Left colon (tissue), 2 donors: ENCODE measurements around the gene IFNGR2. TPM values are rescaled to one million over a fixed set of nuclear protein-coding genes. Genes with fewer than 3 reads are reported as not detected.
"Not testable (repeated sequence)": the region's sequence is repeated elsewhere in the genome, so short reads cannot be mapped to it uniquely, and the experiment has no call there.

Experiments used
- ATAC-seq: fragments of 200-7000 bp; cut with Tn5 transposase; one replicate; pipeline ENCODE4 v1.9.1; 2020; ENCODE audit warnings: mild to moderate bottlenecking, moderate library complexity
- DNase-seq, 2 donors: peaks; one replicate each; pipeline ENCODE4 v3.0.0-alpha.2; 2020
- intact Hi-C, 2 donors: fragments of 100-400 bp; cut with DNase I in 1 of 2; cut with micrococcal nuclease in 1 of 2; formaldehyde crosslinking; loops; one replicate each; pipeline versions ENCODE4 v1.11.2 to v1.14.0; 2022; cut with DNase I, micrococcal nuclease
- total RNA-seq, 2 donors: library from RNA; stranded (reverse); fragmentation: NEBNext Ultra II Directional; extraction: Animal tissue kit (Norgen Biotek cat#: 25700); gene quantifications; one replicate each; pipeline ENCODE4 v1.2.1, GENCODE V29; 2021
- donor health status: DM: no; HTN: no; CAD: no.
- donor health status: DM: yes; HTN: yes; CAD: no.

IFNGR2 gene
- total RNA-seq, 2 donors from 2014 or later = 71.9 to 140 TPM

- no peak for DNase-seq
- intact Hi-C loops = no loop called here
- peak; percentile 47 for ATAC-seq
These were observed 29.1 kb upstream of the IFNGR2 start for GRCh38 chr21:33374080-33374449.

GRCh38 chr21:33374450-33375096, 28.6 kb upstream of the IFNGR2 start:
- DNase-seq (peak; percentile 56 to 72), ATAC-seq (peak; percentile 75)
- intact Hi-C loops = no loop called here

DNA sequence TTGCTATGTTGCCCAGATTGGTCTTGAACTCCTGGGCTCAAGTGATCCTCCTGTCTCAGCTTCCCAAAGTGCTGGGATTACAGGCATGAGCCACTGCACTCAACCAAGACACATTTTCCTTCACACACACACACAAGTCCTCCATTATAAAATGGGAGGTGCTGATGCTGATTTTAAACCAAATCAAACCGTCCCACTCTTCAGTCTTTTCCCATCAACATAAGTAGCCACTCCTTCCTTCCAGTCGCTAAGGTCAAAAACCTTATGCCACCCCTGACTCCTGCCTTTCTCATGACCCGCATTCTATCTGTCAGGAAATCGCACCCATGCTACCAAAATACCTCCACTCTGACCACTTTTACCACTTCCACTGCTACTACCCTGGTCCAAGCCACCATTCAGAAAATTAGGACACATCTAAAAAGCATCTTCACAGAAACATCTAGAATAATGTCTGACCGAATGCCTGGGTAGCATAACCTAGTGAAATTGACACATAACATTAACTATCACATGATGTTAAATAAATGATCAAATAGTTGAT, 28.0 kb upstream of the IFNGR2 start:
- intact Hi-C loops = no loop called here
- DNase-seq (no peak), ATAC-seq (no peak)

- ATAC-seq = no peak
- intact Hi-C loops = no loop called here
- no peak for DNase-seq
These were observed 25.8 kb upstream of the IFNGR2 start for GRCh38 chr21:33377221-33377920.

- ATAC-seq (no peak), DNase-seq (no peak)
- intact Hi-C loops = no loop called here
These were observed 25.1 kb upstream of the IFNGR2 start for GRCh38 chr21:33378081-33378480.

GRCh38 chr21:33379934-33380333, 23.3 kb upstream of the IFNGR2 start:
- ATAC-seq = peak; percentile 37
- DNase-seq = peak in 1 of 2 donors; percentile 40
- intact Hi-C loops = not testable (repeated sequence)

DNA sequence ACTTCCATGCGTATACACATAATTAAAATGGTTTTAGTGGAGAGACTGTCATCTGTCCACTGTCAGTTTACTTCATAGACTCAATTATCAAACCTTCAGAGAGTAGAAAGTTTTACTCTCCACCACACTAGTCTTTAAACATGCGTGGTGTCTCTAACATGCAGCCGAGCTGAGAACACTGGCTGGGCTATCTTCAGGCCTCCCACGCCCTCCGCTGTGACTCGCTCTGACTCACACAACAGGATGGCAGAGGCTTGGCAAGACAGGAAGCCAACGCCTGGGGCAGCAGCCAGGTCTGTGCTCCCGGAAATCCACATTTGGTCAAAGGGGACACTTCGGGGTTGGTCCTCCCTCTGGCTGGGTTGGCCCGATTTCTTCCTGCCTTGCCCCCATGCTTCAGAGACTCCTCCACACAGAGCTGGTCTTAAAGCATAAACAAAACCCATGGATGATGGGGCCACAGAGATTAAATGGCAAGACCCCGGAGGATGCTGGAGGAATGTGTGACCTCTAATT, 22.7 kb upstream of the IFNGR2 start:
- ATAC-seq = peak; percentile 94
- intact Hi-C loops = no loop called here
- DNase-seq = peak; percentile 89 to 93

GRCh38 chr21:33381381-33381780, 21.8 kb upstream of the IFNGR2 start:
- intact Hi-C loops, DNase-seq, ATAC-seq: not testable (repeated sequence)

GRCh38 chr21:33383056-33383888, 19.9 kb upstream of the IFNGR2 start:
- peak; percentile 72 to 78 for DNase-seq
- intact Hi-C loops = no loop called here

DNA sequence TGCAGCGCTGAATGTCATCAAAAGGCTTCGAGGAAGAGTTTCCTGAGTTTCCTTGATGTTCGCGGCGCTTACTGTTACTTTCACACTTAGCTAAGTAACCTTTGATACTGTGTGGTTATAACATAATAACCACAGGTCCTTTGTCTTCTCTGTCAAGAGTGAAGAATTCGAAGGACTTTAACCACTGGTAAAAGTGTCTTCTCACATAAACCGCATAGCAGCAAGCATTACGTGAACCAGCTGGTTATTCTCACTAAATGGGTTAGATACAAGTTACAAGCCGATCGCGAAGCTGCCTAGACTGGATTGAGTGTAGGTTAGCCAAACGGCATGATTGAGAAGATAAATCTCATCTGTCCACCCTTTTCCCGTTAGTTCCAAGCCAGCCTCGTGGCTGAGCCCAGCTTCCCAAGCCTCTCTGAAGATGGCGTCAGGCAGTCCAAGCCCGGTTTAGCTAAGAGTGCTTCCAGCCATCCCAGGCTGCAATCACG, 18.3 kb upstream of the IFNGR2 start:
- intact Hi-C loops = no loop called here
- DNase-seq = no peak
- peak; percentile 50 for ATAC-seq

More at GRCh38 chr21:33383056-33383888, 19.9 kb upstream of the IFNGR2 start:
- ATAC-seq = peak; percentile 35

- ATAC-seq (no peak), DNase-seq (no peak)
- intact Hi-C loops = no loop called here
These were observed 16.9 kb upstream of the IFNGR2 start for GRCh38 chr21:33386222-33386784.

- ATAC-seq = no peak
- no peak for DNase-seq
- intact Hi-C loops = no loop called here
These were observed 15.9 kb upstream of the IFNGR2 start for GRCh38 chr21:33387294-33387693.

DNA sequence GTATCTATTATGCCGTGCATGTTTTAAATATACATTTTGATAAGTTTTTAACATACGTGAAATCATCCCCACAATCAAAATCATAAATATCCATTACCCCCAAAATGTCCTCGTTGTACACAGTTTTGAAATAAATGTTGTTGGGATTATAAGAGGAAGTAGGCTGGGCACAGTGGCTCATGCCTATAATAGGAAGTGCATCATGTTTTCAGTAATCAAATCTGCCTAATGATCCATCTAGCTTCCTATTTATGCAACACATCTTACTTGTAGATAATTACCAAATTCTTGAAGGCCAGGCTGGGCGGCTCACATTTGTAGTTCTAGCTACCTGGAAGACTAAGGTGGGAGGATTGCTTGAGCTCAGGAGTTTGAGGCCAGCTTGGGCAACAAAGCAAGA, 15.0 kb upstream of the IFNGR2 start:
- DNase-seq (no peak), ATAC-seq (no peak)
- intact Hi-C loops = no loop called here

DNA sequence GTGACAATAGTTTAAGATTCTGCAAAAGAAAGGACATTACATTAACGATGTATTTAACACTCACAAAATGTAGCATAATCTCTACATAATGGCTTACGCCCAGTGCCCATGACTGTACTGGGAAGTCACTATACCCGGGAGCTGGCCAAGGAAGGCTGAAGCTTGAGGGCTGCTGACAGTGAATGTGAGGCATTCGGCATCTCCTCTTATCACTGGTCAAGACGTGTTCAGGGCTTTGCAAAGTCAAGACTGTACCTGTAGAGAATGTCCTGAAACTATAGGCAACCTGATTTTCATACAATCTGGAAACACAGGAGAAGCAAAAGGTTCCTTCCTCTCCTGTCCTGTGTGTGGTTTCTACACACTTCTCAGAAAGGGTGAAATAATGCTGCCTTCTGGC, 12.7 kb upstream of the IFNGR2 start:
- no peak for DNase-seq
- ATAC-seq = no peak
- intact Hi-C loops = no loop called here

DNA sequence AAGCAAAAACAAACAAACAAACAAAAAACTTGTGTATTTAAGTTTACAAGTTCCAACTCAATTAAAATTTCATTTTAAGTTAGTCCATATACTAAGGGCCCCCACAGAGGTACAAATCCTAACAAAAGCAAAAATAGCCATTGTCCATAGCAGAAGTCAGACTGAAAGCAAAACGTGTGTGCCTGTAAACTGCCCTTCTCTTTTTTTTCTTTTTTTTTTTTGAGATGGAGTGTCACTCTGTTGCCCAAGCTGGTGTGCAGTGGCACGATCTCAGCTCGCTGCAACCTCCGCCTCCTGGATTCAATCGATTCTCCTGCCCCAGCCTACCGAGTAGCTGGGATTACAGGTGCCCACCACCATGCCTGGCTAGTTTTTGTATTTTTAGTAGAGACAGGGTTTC, 11.6 kb upstream of the IFNGR2 start:
- intact Hi-C loops = no loop called here
- ATAC-seq (no peak), DNase-seq (no peak)

GRCh38 chr21:33392284-33392985, 10.8 kb upstream of the IFNGR2 start:
- intact Hi-C loops = no loop called here
- DNase-seq (no peak), ATAC-seq (no peak)

GRCh38 chr21:33393348-33393747, 9.9 kb upstream of the IFNGR2 start:
- intact Hi-C loops = no loop called here
- DNase-seq (no peak), ATAC-seq (no peak)

DNA sequence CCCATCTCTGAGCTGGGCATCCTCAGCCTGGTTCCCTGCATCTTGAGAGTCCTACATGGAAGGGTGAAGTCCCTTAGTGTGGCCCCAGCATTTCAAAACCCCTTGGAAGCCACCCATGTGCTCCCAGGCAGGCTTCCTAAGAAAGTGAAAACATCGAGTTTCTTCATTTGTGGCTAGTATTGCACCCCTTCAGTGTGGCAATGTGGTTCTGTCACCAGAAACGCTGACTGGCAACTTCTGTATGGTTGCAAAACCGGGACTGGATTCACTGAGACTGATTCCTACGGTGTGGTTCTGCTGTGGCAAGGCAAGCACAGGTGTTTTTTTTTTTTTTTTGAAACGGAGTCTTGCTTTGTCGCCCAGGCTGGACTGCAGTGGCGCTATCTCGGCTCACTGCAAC, 9.0 kb upstream of the IFNGR2 start:
- intact Hi-C loops = no loop called here
- ATAC-seq (no peak), DNase-seq (no peak)
